RPMI8226 (cell line): ENCODE results near the gene SAP30BP.
A peak's percentile ranks its signal among the peaks of the same experiment; 100 is the strongest.

Source experiments
- DNase-seq: peaks from one replicate; pipeline ENCODE4 v3.0.0-alpha.2; 2015

Gene SAP30BP

GRCh38 chr17:75743625-75744206, 76.6 kb downstream of the SAP30BP start:
- DNase-seq = no peak

- DNase-seq = no peak
Measured at GRCh38 chr17:75748706-75749105, 81.6 kb downstream of the SAP30BP start.

GRCh38 chr17:75749545-75750389, 82.6 kb downstream of the SAP30BP start:
- peak; percentile 82 for DNase-seq

- no peak for DNase-seq
Measured at GRCh38 chr17:75750661-75751423, 83.7 kb downstream of the SAP30BP start.

GRCh38 chr17:75751676-75752404, 84.7 kb downstream of the SAP30BP start:
- DNase-seq = no peak

- no peak for DNase-seq
Measured at GRCh38 chr17:75752405-75752709, 85.2 kb downstream of the SAP30BP start.

GRCh38 chr17:75752802-75753513, 85.8 kb downstream of the SAP30BP start:
- DNase-seq = peak; percentile 71

- peak; percentile 86 for DNase-seq
Measured at GRCh38 chr17:75753514-75754377, 86.6 kb downstream of the SAP30BP start.

- no peak for DNase-seq
Measured at GRCh38 chr17:75754378-75755204, 87.5 kb downstream of the SAP30BP start.

- no peak for DNase-seq
Measured at GRCh38 chr17:75755205-75755901, 88.2 kb downstream of the SAP30BP start.

- no peak for DNase-seq
Measured at GRCh38 chr17:75755990-75756389, 88.9 kb downstream of the SAP30BP start.

- no peak for DNase-seq
Measured at GRCh38 chr17:75756451-75757085, 89.4 kb downstream of the SAP30BP start.

- DNase-seq = no peak
Measured at GRCh38 chr17:75757086-75757681, 90.0 kb downstream of the SAP30BP start.
